CD14-positive monocyte (primary cell): ENCODE measurements around the gene RBM4B. TPM values are rescaled to one million over a fixed set of nuclear protein-coding genes. Genes with fewer than 3 reads are reported as not detected.

Source experiments
- DNase-seq, 3 donors: peaks; one replicate each; pipeline ENCODE4 v3.0.0-alpha.2; 2011 to 2022
- H2AFZ ChIP-seq: 2 replicates; pipeline ENCODE4 v1.6.0; 2012; ENCODE audit warnings: mild to moderate bottlenecking, low read depth, low read length, inconsistent platforms; ENCODE audit not compliant: insufficient read depth, poor library complexity, severe bottlenecking
- H3K27ac ChIP-seq, 2 donors: 1 replicate in 1 of 2; 2 replicates in 1 of 2; pipeline ENCODE4 v1.5.1; 2012 to 2013; ENCODE audit warnings: low read length in 2 of 2, control low read depth in 1 of 2, inconsistent platforms in 1 of 2, low read depth in 1 of 2, mild to moderate bottlenecking in 1 of 2
- H3K27me3 ChIP-seq, 2 donors: one replicate each; pipeline versions ENCODE4 v1.6.0 to v1.6.1; 2011 to 2013; ENCODE audit warnings: low read length in 2 of 2; ENCODE audit not compliant: control insufficient read depth in 2 of 2, insufficient read depth in 2 of 2
- H3K36me3 ChIP-seq, 2 donors: replicated peaks in 1 of 2; 1 replicate in 1 of 2; 2 replicates in 1 of 2; pipeline versions ENCODE4 v1.5.1 to v1.6.1; 2012 to 2013; ENCODE audit warnings: low read length in 2 of 2, control low read depth in 1 of 2, inconsistent platforms in 1 of 2, mild to moderate bottlenecking in 1 of 2; ENCODE audit not compliant: insufficient read depth in 2 of 2, control insufficient read depth in 1 of 2
- H3K4me1 ChIP-seq, 2 donors: 1 replicate in 1 of 2; 2 replicates in 1 of 2; pipeline versions ENCODE4 v1.5.1 to v1.6.1; 2012 to 2013; ENCODE audit warnings: low read length in 2 of 2, control low read depth in 1 of 2, inconsistent platforms in 1 of 2, mild to moderate bottlenecking in 1 of 2, moderate library complexity in 1 of 2; ENCODE audit not compliant: insufficient read depth in 2 of 2, control insufficient read depth in 1 of 2
- H3K4me2 ChIP-seq: replicated peaks from 2 replicates; pipeline ENCODE3; 2012; ENCODE audit warnings: low read length, moderate library complexity, mild to moderate bottlenecking; ENCODE audit not compliant: poor library complexity, severe bottlenecking; ENCODE audit errors: extremely low read depth
- H3K4me3 ChIP-seq, 3 experiments: fragments of 200-600 bp in 1 of 3; sonication (generic) in 1 of 3; replicated peaks in 1 of 3; 1 replicate in 2 of 3; 2 replicates in 1 of 3; pipeline ENCODE4 v1.5.1; 2011 to 2013; ENCODE audit warnings: low read length in 3 of 3, mild to moderate bottlenecking in 3 of 3, control low read depth in 2 of 3, low read depth in 2 of 3, inconsistent platforms in 1 of 3, moderate library complexity in 1 of 3
- H3K79me2 ChIP-seq: 2 replicates; pipeline ENCODE4 v1.6.0; 2012; ENCODE audit warnings: mild to moderate bottlenecking, control low read depth, inconsistent platforms, low read length, moderate library complexity; ENCODE audit not compliant: insufficient read depth
- H3K9ac ChIP-seq: 2 replicates; pipeline ENCODE4 v1.6.0; 2017; ENCODE audit warnings: low read length, mild to moderate bottlenecking; ENCODE audit not compliant: insufficient read depth, poor library complexity, severe bottlenecking
- H3K9me3 ChIP-seq, 2 donors: replicated peaks in 1 of 2; 1 replicate in 1 of 2; 2 replicates in 1 of 2; pipeline versions ENCODE4 v1.5.1 to v1.6.1; 2012 to 2013; ENCODE audit warnings: low read length in 2 of 2, control low read depth in 1 of 2; ENCODE audit not compliant: control insufficient read depth in 1 of 2, insufficient read depth in 1 of 2
- H4K20me1 ChIP-seq: 2 replicates; pipeline ENCODE4 v1.6.0; 2012; ENCODE audit warnings: mild to moderate bottlenecking, low read length, control low read depth, moderate library complexity; ENCODE audit not compliant: insufficient read depth
- H3K27ac Mint-ChIP-seq, 7 donors: one replicate each; pipeline ENCODE4 v1.8.0; 2020; ENCODE audit warnings: mild to moderate bottlenecking in 7 of 7, mixed read lengths in 7 of 7, moderate library complexity in 6 of 7, inconsistent platforms in 2 of 7
- H3K27me3 Mint-ChIP-seq, 3 donors: one replicate each; pipeline ENCODE4 v1.8.0; 2021 to 2022; ENCODE audit warnings: low read depth in 3 of 3, mild to moderate bottlenecking in 3 of 3, mixed read lengths in 3 of 3, moderate library complexity in 3 of 3, inconsistent platforms in 1 of 3
- H3K36me3 Mint-ChIP-seq, 2 donors: one replicate each; pipeline ENCODE4 v1.8.0; 2020; ENCODE audit warnings: mixed read lengths in 2 of 2, inconsistent platforms in 1 of 2, mild to moderate bottlenecking in 1 of 2
- H3K4me1 Mint-ChIP-seq: one replicate; pipeline ENCODE4 v1.8.0; 2020; ENCODE audit warnings: mild to moderate bottlenecking, mixed read lengths
- H3K4me3 Mint-ChIP-seq, 2 donors: one replicate each; pipeline ENCODE4 v1.8.0; 2020; ENCODE audit warnings: mild to moderate bottlenecking in 2 of 2, mixed read lengths in 2 of 2, moderate library complexity in 1 of 2
- H3K9me3 Mint-ChIP-seq, 7 donors: one replicate each; pipeline ENCODE4 v1.8.0; 2020 to 2022; ENCODE audit warnings: mixed read lengths in 7 of 7, mild to moderate bottlenecking in 6 of 7, moderate library complexity in 6 of 7, inconsistent platforms in 2 of 7
- CTCF ChIP-seq: fragments of 200-600 bp; IDR thresholded peaks from one replicate; pipeline ENCODE4 v1.8.0; 2022; ENCODE audit warnings: antibody characterized with exemption, mild to moderate bottlenecking
- WGBS: methylation state at CpG from one replicate; pipeline ENCODE4 v1.1.5; 2013; ENCODE audit warnings: missing lambda C conversion rate; ENCODE audit not compliant: insufficient coverage; 5-methylcytosine and 5-hydroxymethylcytosine counted together
- intact Hi-C, 2 donors: fragments of 100-400 bp; cut with micrococcal nuclease; formaldehyde crosslinking; loops; one replicate each; pipeline versions ENCODE4 v1.15.0 to v1.15.1; 2023
- polyA plus RNA-seq, 3 donors: library from polyadenylated mRNA; depleted of rRNA in 1 of 3; unstranded in 2 of 3; stranded (reverse) in 1 of 3; fragments of 300-500 nt in 2 of 3; fragments of >200 nt in 1 of 3; fragmentation: Illumina TruSeq in 2 of 3; gene quantifications; 1 replicate in 2 of 3; 2 replicates in 1 of 3; pipeline ENCODE4 v1.2.3, GENCODE V29; 2012 to 2021

Gene RBM4B
- polyA plus RNA-seq, 3 donors, result 7.8 to 14.3 (median 11.2) TPM

GRCh38 chr11:66637557-66638176 is 40.0 kb downstream of the RBM4B start:
- Histone ChIP-seq H3K4me2 (peak overlapping the region; percentile 68), H3K27me3 (no peaks in the 10 kb centered on the region), H2AFZ (peak overlapping the region; percentile 69), H3K4me3 (peak overlapping the region; percentile 21 to 99 (median 94)), H3K4me1 (peaks cover 43 to 45% of the 10 kb centered on the region in 2 donors), H3K36me3 (peaks cover 37 to 50% of the 10 kb centered on the region in 2 donors), H4K20me1 (peaks cover 75% of the 10 kb centered on the region), H3K79me2 (peaks cover 96% of the 10 kb centered on the region), H3K9me3 (no peaks in the 10 kb centered on the region), H3K27ac (peak overlapping the region; percentile 92 to 94), H3K9ac (peak overlapping the region; percentile 88)
- H3K4me3 Mint-ChIP-seq, result peak overlapping the region; percentile 89 to 95
- H3K4me1 Mint-ChIP-seq, result peaks cover 44% of the 10 kb centered on the region
- intact Hi-C loops, result loop anchor here in 1 of 2 donors (2.0 to 5.0 kb wide), 2 partner anchors 21 to 40 kb away; partner anchors contain the start of genes RBM14 and RBM4B
- no peak for TF ChIP-seq CTCF
- WGBS, result 55% methylated on average over 9 of the region's 12 CpGs
- peak overlapping the region; percentile 88 to 96 (median 93) for H3K27ac Mint-ChIP-seq
- DNase-seq, result no peak
- H3K27me3 Mint-ChIP-seq, result no peaks in the 10 kb centered on the region
- H3K9me3 Mint-ChIP-seq, result peaks cover 0 to 2% (median 0%) of the 10 kb centered on the region in 7 donors
- H3K36me3 Mint-ChIP-seq, result peaks cover 33 to 59% of the 10 kb centered on the region in 2 donors

- H3K9me3 Mint-ChIP-seq, result peaks cover 0 to 2% (median 0%) of the 10 kb centered on the region in 7 donors
- H3K4me3 Mint-ChIP-seq, result no peak overlapping the region
- Histone ChIP-seq H3K36me3 (peaks cover 26 to 45% of the 10 kb centered on the region in 2 donors), H3K4me2 (no peak overlapping the region), H3K27me3 (no peaks in the 10 kb centered on the region), H3K27ac (peak overlapping the region in 1 of 2 donors; percentile 46), H3K4me1 (peaks cover 35 to 36% of the 10 kb centered on the region in 2 donors), H3K79me2 (peaks cover 96% of the 10 kb centered on the region), H2AFZ (no peak overlapping the region), H3K9me3 (no peaks in the 10 kb centered on the region), H3K4me3 (no peak overlapping the region), H4K20me1 (peaks cover 75% of the 10 kb centered on the region), H3K9ac (no peak overlapping the region)
- TF ChIP-seq CTCF, result no peak
- no peak for DNase-seq
- H3K27ac Mint-ChIP-seq, result peak overlapping the region in 3 of 7 donors; percentile 3 to 63 (median 25)
- peaks cover 33% of the 10 kb centered on the region for H3K4me1 Mint-ChIP-seq
- intact Hi-C loops, result loop anchor here in 1 of 2 donors (5.0 kb wide), 1 partner anchor 41 kb away; the partner anchor contains the start of gene RBM4B
- peaks cover 24 to 51% of the 10 kb centered on the region in 2 donors for H3K36me3 Mint-ChIP-seq
- 94% methylated on average over 2 of the region's 3 CpGs for WGBS
- H3K27me3 Mint-ChIP-seq, result no peaks in the 10 kb centered on the region
Observed at GRCh38 chr11:66636411-66636810, 41.3 kb downstream of the RBM4B start.
